Spleen (tissue), 11 donors: ENCODE data around the gene ATXN7L1. TPM values are rescaled to one million over a fixed set of nuclear protein-coding genes. Genes with fewer than 3 reads are reported as not detected.

Source experiments
- DNase-seq: peaks from one replicate; pipeline ENCODE4 v3.0.0-alpha.2; 2020
- H3K27ac ChIP-seq, 8 donors: fragments of 200-600 bp; sonication (generic) in 7 of 8; 1 replicate in 4 of 8; 2 replicates in 4 of 8; pipeline versions ENCODE4 v1.5.0 to v1.8.0; 2016 to 2021; ENCODE audit warnings: inconsistent platforms in 4 of 8, mild to moderate bottlenecking in 4 of 8, moderate library complexity in 1 of 8
- H3K27me3 ChIP-seq, 7 donors: fragments of 200-600 bp; sonication (generic) in 6 of 7; replicated peaks in 1 of 7; 1 replicate in 4 of 7; 2 replicates in 3 of 7; pipeline versions ENCODE4 v1.5.0 to v1.8.0; 2016 to 2021; ENCODE audit warnings: inconsistent platforms in 3 of 7, mild to moderate bottlenecking in 1 of 7
- H3K36me3 ChIP-seq, 6 donors: fragments of 200-600 bp; sonication (generic) in 5 of 6; 1 replicate in 4 of 6; 2 replicates in 2 of 6; pipeline versions ENCODE4 v1.5.0 to v1.8.0; 2016 to 2021; ENCODE audit warnings: inconsistent platforms in 2 of 6
- H3K4me1 ChIP-seq, 6 donors: fragments of 200-600 bp; sonication (generic) in 5 of 6; 1 replicate in 3 of 6; 2 replicates in 3 of 6; pipeline versions ENCODE4 v1.5.0 to v1.8.0; 2016 to 2021; ENCODE audit warnings: inconsistent platforms in 3 of 6
- H3K4me3 ChIP-seq, 8 donors: fragments of 200-600 bp; sonication (generic) in 7 of 8; 1 replicate in 4 of 8; 2 replicates in 4 of 8; pipeline versions ENCODE4 v1.5.0 to v1.8.0; 2016 to 2021; ENCODE audit warnings: inconsistent platforms in 4 of 8, mild to moderate bottlenecking in 4 of 8, moderate library complexity in 2 of 8
- H3K9me3 ChIP-seq, 8 donors: fragments of 200-600 bp; sonication (generic) in 7 of 8; 1 replicate in 4 of 8; 2 replicates in 4 of 8; pipeline versions ENCODE4 v1.5.0 to v1.8.0; 2016 to 2021; ENCODE audit warnings: inconsistent platforms in 4 of 8
- POLR2A ChIP-seq, 3 donors: fragments of 450-650 bp; IDR thresholded peaks; one replicate each; pipeline ENCODE4 v1.5.1; 2017; ENCODE audit warnings: antibody characterized with exemption in 3 of 3, mild to moderate bottlenecking in 1 of 3
- POLR2AphosphoS5 ChIP-seq, 3 donors: sonication (generic); formaldehyde crosslinking; IDR thresholded peaks; one replicate each; pipeline ENCODE4 v1.5.1; 2017; ENCODE audit warnings: antibody characterized with exemption in 3 of 3
- WGBS, 5 donors: extraction: QIAGEN DNeasy Blood & Tissue Kit in 3 of 5; methylation state at CpG; one replicate each; pipeline versions ENCODE4 v1.1.5 to v1.1.7; 2013 to 2018; 5-methylcytosine and 5-hydroxymethylcytosine counted together
- intact Hi-C: fragments of 100-400 bp; cut with DNase I; formaldehyde crosslinking; loops from one replicate; pipeline ENCODE4 v1.15.0; 2023; ENCODE audit warnings: low total_unique reads
- polyA plus RNA-seq, 3 donors: library from polyadenylated mRNA; stranded (reverse); fragments of 200-250 nt; gene quantifications; one replicate each; pipeline ENCODE4 v1.2.1, GENCODE V29; 2013
- total RNA-seq, 7 donors: library from RNA; depleted of rRNA in 3 of 7; stranded (reverse); fragments of >200 nt in 3 of 7; fragmentation: NEBNext Ultra II Directional in 4 of 7; extraction: Animal tissue kit (Norgen Biotek cat#: 25700) in 4 of 7; gene quantifications; one replicate each; pipeline versions ENCODE4 v1.1.0 to v1.2.1, GENCODE V29; 2016 to 2021
- TF ChIP-seq, protein P1 (sequence below), 11 experiments: fragments of 200-600 bp in 7 of 11; fragments of 450-650 bp in 4 of 11; sonication (generic) in 4 of 11; IDR thresholded peaks in 8 of 11; conservative IDR thresholded peaks in 3 of 11; 1 replicate in 7 of 11; 2 replicates in 4 of 11; pipeline versions ENCODE4 v1.4.0 to v1.8.0; 2016 to 2021; ENCODE audit warnings: antibody characterized with exemption in 11 of 11, inconsistent platforms in 4 of 11, mild to moderate bottlenecking in 1 of 11
- donor health status: healthy with polysubstance abuse.
- donor health status: DM: no; HTN: no; CAD: no; lungs with moderate emphysema.
- donor health status: DM: no; HTN: no; CAD: no.
- donor health status: Bipolar disorder and iron deficiency.
- donor health status: healthy.
- donor health status: DM: no; HTN: no; CAD: no.
- donor health status: DM: yes; HTN: yes; CAD: no.

Gene ATXN7L1
- total and polyA plus RNA-seq, 10 donors: 2.4 to 29.3 (median 18.4) TPM

DNA sequence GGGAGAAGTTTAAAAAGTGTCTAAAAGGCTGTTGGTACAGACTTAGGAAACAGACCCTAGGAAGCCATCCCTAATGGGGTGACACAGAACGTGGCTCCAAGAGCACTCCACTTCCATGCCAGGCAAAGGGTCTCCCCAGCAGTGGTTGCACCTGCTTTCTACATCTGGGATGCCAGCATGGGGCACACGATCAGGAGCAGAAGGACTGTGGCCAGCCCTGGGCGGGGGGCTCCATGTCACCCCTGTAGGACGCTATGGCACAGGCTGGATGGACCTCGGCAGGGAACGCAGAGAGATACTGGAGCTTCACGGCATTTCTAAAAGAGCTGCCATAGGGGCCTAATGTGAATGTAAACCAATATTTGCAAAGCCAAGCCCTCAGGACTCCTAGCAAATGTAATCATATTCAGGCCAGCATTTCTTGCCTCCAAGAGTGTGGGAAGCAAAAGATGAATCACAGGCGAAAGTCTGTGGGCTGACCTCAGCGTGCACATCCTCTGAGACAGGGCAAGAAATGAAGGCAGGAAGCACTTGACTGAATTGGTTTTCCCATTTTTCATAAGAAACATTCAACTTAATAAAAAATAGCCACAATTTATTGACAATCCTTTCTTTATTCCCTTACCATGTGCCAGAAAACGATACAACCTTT is 93.9 kb downstream of the ATXN7L1 start:
- Histone ChIP-seq H3K36me3 (peaks cover 0 to 12% (median 0%) of the 10 kb centered on the region in 6 donors), H3K4me3 (no peak overlapping the region), H3K9me3 (no peaks in the 10 kb centered on the region), H3K27ac (no peak overlapping the region), H3K4me1 (peaks cover 0 to 9% (median 2%) of the 10 kb centered on the region in 6 donors), H3K27me3 (no peaks in the 10 kb centered on the region)
- WGBS, 5 donors: 66 to 93% (median 80%) methylated on average over 10 of the region's 10 CpGs
- peak; percentile 51 for DNase-seq
- intact Hi-C loops: no loop called here
- TF ChIP-seq, protein P1, sequence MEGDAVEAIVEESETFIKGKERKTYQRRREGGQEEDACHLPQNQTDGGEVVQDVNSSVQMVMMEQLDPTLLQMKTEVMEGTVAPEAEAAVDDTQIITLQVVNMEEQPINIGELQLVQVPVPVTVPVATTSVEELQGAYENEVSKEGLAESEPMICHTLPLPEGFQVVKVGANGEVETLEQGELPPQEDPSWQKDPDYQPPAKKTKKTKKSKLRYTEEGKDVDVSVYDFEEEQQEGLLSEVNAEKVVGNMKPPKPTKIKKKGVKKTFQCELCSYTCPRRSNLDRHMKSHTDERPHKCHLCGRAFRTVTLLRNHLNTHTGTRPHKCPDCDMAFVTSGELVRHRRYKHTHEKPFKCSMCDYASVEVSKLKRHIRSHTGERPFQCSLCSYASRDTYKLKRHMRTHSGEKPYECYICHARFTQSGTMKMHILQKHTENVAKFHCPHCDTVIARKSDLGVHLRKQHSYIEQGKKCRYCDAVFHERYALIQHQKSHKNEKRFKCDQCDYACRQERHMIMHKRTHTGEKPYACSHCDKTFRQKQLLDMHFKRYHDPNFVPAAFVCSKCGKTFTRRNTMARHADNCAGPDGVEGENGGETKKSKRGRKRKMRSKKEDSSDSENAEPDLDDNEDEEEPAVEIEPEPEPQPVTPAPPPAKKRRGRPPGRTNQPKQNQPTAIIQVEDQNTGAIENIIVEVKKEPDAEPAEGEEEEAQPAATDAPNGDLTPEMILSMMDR (IDR thresholded peaks at IDR 0.05 in 8 of 11, conservative IDR thresholded peaks at IDR 0.05 in 3 of 11): no peak
- TF ChIP-seq POLR2AphosphoS5 (IDR thresholded peaks at IDR 0.05): no peak

DNA sequence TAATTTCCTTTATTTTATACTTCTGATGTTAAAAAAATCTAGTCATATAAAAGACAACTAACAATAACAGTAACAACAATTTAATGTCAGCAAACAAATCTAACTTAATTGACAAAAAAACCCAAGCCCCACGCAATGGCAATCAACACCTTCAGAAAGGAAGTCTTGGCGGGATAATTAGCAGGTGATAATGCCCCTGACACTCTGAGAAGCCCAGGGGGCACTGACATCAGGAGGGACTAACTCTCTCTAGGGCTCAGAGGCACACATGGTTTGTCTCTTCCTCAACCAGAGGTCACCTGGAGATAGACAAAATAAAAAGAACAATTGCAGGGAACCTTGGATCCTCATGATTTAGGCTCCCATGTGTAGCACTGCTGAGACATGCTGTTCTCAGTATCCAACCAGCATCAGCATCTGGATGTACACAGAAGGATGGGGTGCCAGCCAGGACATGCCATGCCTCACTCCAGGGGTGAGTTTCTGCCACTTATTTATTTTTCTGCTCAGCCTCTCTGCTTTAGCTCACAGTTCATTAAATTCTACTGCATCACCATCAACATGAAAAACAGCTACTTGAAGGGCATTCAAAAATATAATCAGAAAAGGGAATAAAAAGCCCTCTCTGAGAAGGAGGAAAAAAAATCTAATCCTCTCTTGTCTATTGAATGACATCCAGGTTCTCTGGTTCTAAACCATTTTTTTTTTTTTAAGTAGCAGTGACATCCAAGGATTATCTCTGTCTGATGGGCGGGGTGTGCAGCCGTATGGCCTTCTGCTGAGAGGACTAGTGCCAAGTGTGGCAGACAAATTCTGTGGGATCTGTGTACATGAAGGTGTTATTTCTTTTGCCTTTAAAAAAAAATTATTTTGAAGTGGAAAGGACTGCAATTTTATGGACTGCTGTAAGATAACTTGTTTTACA is 96.3 kb downstream of the ATXN7L1 start:
- WGBS, 5 donors: 82 to 92% (median 90%) methylated on average over 4 of the region's 4 CpGs
- DNase-seq: no peak
- intact Hi-C loops: no loop called here

DNA sequence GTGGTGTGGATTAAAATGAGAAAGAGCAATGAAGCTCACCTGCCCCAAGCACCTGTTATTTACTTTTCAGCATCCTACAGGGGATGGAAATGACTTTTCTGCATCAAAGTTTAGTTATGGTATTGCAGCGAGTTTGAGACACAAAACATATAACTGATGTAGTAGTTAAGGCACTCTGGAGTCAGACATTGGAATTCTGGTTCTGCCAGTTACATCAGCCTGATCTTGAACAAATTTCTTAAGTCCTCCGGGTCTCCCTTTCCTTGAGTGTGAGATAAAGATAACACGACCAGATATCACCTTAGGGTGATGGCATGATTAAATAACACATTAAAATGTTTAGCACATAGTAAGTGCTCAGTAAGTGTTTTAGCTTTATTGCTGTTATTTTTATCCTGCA is 97.4 kb downstream of the ATXN7L1 start:
- intact Hi-C loops: no loop called here
- TF ChIP-seq, protein P1 (IDR thresholded peaks at IDR 0.05 in 8 of 11, conservative IDR thresholded peaks at IDR 0.05 in 3 of 11): no peak
- Histone ChIP-seq H3K4me3 (no peak overlapping the region), H3K4me1 (peaks cover 0 to 9% (median 2%) of the 10 kb centered on the region in 6 donors), H3K9me3 (no peaks in the 10 kb centered on the region), H3K27ac (no peak overlapping the region), H3K27me3 (no peaks in the 10 kb centered on the region), H3K36me3 (no peaks in the 10 kb centered on the region)
- DNase-seq: no peak
- 90 to 96% (median 93%) methylated on average over 3 of the region's 3 CpGs for WGBS, 5 donors

More for the DNA sequence above, 96.3 kb downstream of the ATXN7L1 start:
- H3K4me1 ChIP-seq: peaks cover 0 to 9% (median 2%) of the 10 kb centered on the region in 6 donors
- H3K36me3 ChIP-seq: no peaks in the 10 kb centered on the region
- H3K27me3 ChIP-seq: no peaks in the 10 kb centered on the region
- TF ChIP-seq POLR2A (IDR thresholded peaks at IDR 0.05): no peak
- TF ChIP-seq, protein P1 (IDR thresholded peaks at IDR 0.05 in 8 of 11, conservative IDR thresholded peaks at IDR 0.05 in 3 of 11): no peak
- no peak for TF ChIP-seq POLR2AphosphoS5 (IDR thresholded peaks at IDR 0.05)
- H3K9me3 ChIP-seq: no peaks in the 10 kb centered on the region
- no peak overlapping the region for H3K27ac ChIP-seq
- H3K4me3 ChIP-seq: no peak overlapping the region
